Kidney (tissue), 14 donors: Measurements from ENCODE around the gene MZF1. TPM values are rescaled to one million over a fixed set of nuclear protein-coding genes. Genes with fewer than 3 reads are reported as not detected.

Source experiments
- DNase-seq, 5 donors: peaks; one replicate each; pipeline ENCODE4 v3.0.0-alpha.2; 2013 to 2020
- FAIRE-seq: peaks from 2 replicates; lab custom pipeline; 2012; peaks lifted over from hg19 to GRCh38; lab: Jason Lieb, UNC
- H3K27ac ChIP-seq, 2 donors: one replicate each; pipeline ENCODE4 v1.7.0; 2013; ENCODE audit warnings: low read depth in 2 of 2, low read length in 2 of 2, inconsistent platforms in 1 of 2
- H3K27me3 ChIP-seq: one replicate; pipeline ENCODE4 v1.7.1; 2013; ENCODE audit warnings: low read length, inconsistent platforms; ENCODE audit not compliant: control insufficient read depth, insufficient read depth
- H3K36me3 ChIP-seq, 3 donors: one replicate each; pipeline versions ENCODE4 v1.7.0 to v1.7.1; 2013; ENCODE audit warnings: low read length in 3 of 3, control low read depth in 1 of 3, inconsistent platforms in 1 of 3; ENCODE audit not compliant: insufficient read depth in 3 of 3, control insufficient read depth in 2 of 3
- H3K4me1 ChIP-seq, 3 donors: one replicate each; pipeline versions ENCODE4 v1.7.0 to v1.7.1; 2013; ENCODE audit warnings: low read length in 3 of 3, inconsistent platforms in 1 of 3, low read depth in 1 of 3; ENCODE audit not compliant: control insufficient read depth in 2 of 3, insufficient read depth in 2 of 3
- H3K4me3 ChIP-seq, 3 donors: one replicate each; pipeline versions ENCODE4 v1.7.0 to v1.8.1; 2013; ENCODE audit warnings: low read length in 3 of 3, control low read depth in 1 of 3, inconsistent platforms in 1 of 3
- H3K9ac ChIP-seq, 3 donors: one replicate each; pipeline versions ENCODE4 v1.7.0 to v1.7.1; 2013; ENCODE audit warnings: low read length in 3 of 3, control low read depth in 1 of 3, inconsistent platforms in 1 of 3
- H3K9me3 ChIP-seq, 3 donors: one replicate each; pipeline versions ENCODE4 v1.7.0 to v1.7.1; 2013; ENCODE audit warnings: low read length in 3 of 3, control low read depth in 1 of 3, inconsistent platforms in 1 of 3; ENCODE audit not compliant: control insufficient read depth in 2 of 3, insufficient read depth in 1 of 3
- intact Hi-C: fragments of 100-400 bp; cut with DNase I; formaldehyde crosslinking; loops from one replicate; pipeline ENCODE4 v1.11.1; 2022
- polyA plus RNA-seq: library from polyadenylated mRNA; stranded (reverse); fragments of 350-450 nt; fragmentation: Illumina TruSeq; extraction: RNeasy Lipid Tissue Mini Kit (QIAGEN cat#74804); gene quantifications from one replicate; pipeline ENCODE4 v1.2.3, GENCODE V29; 2014; ENCODE audit warnings: low read depth, low replicate concordance; ENCODE audit not compliant: insufficient read depth
- total RNA-seq: library from RNA; stranded (reverse); fragmentation: NEBNext Ultra II Directional; extraction: Animal tissue kit (Norgen Biotek cat#: 25700); gene quantifications from one replicate; pipeline ENCODE4 v1.2.1, GENCODE V29; 2021
- TF ChIP-seq, protein P1 (sequence below): IDR thresholded peaks from 3 replicates; pipeline ENCODE4 v1.5.1; 2012; ENCODE audit warnings: mild to moderate bottlenecking, moderate library complexity, borderline replicate concordance; ENCODE audit not compliant: insufficient read depth; ENCODE audit errors: extremely low read depth
- donor health status: control.
- donor health status: control.
- donor health status: control.
- donor health status: control.
- donor health status: control.
- donor health status: DM: yes; HTN: yes; CAD: no.
- donor health status: Normal renal cell carcinoma (clear cell type).

MZF1 gene
- total and polyA plus RNA-seq, 2 donors from 2014 or later, result 12.9 to 38.6 TPM

DNA sequence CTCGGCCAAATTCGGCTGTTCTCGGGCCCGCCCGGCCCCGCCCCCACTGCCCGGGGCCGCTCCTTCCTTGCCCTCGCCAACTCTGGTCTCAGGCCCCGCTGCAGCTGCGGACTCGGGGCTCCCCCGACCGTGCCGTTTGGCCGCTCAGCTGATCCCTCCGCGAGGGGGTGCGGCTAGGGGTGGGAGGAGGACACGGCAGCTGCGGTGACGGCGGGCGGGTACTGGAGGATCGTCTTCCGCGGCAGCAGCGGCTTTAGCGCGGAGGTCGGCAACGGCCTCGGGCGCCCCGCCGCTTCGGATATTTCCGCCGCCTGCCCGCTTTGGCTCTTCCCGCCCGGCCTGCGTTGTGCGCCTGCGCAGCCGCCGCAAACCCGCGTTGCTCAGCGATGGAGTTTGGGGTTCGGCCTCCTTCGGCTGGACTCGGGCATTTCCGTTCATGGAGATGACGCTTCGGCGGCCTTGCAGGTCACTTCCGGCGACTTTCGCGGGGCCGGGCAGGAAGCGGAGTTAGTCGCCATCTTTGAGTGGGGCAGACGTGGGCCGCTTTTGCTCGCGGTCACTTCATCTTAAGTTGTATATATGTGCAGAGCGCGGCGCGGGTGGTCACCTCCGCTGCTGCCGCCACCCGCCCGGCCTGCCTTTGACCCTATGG, 14.4 kb downstream of the MZF1 start:
- H3K36me3 ChIP-seq, result peaks cover 0 to 11% (median 9%) of the 10 kb centered on the region in 3 donors
- TF ChIP-seq, protein P1, sequence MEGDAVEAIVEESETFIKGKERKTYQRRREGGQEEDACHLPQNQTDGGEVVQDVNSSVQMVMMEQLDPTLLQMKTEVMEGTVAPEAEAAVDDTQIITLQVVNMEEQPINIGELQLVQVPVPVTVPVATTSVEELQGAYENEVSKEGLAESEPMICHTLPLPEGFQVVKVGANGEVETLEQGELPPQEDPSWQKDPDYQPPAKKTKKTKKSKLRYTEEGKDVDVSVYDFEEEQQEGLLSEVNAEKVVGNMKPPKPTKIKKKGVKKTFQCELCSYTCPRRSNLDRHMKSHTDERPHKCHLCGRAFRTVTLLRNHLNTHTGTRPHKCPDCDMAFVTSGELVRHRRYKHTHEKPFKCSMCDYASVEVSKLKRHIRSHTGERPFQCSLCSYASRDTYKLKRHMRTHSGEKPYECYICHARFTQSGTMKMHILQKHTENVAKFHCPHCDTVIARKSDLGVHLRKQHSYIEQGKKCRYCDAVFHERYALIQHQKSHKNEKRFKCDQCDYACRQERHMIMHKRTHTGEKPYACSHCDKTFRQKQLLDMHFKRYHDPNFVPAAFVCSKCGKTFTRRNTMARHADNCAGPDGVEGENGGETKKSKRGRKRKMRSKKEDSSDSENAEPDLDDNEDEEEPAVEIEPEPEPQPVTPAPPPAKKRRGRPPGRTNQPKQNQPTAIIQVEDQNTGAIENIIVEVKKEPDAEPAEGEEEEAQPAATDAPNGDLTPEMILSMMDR, result no peak
- DNase-seq (peak; percentile 99 to 100 (median 100)), FAIRE-seq (peak; percentile 88)
- H3K27me3 ChIP-seq, result no peaks in the 10 kb centered on the region
- H3K4me1 ChIP-seq, result peaks cover 3 to 57% (median 24%) of the 10 kb centered on the region in 3 donors
- H3K9me3 ChIP-seq, result no peaks in the 10 kb centered on the region
- peak overlapping the region; percentile 81 to 100 (median 95) for H3K4me3 ChIP-seq
- peak overlapping the region; percentile 74 to 100 (median 96) for H3K9ac ChIP-seq
- intact Hi-C loops, result no loop called here
- H3K27ac ChIP-seq, result peak overlapping the region; percentile 98 to 100

DNA sequence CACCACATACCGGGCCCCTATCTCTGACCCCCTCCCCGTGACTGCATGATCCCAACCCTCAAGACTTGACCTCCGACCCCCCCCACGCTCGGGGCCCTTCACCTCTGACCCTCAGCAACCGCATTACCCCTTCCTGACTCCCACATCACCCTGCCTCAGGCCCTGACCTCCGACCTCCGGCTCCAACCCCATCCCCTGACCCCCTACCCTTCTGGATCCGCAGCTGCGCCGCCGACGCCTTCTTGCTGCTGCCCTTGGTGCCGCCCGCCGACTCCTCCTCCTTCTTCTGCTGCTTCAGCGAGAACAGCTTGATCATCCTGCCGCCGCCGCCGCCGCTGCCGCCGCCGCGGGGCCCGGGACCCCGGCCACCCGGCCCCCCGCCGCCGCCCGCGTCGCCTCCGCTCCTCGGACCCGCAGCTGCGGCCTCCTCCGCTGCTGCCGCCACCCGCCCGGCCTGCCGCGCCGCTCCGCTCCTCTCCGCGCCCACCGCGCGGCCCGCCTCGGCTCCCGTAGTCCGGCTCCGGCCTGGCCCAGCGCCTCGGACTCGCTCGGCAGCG, 15.0 kb downstream of the MZF1 start, which contains the start of gene UBE2M:
Gene UBE2M (minus strand): TSS at position 546 of the 557 bp plus-strand sequence. CDS start 230 bp downstream, at position 316.
- H3K27ac ChIP-seq, result peak within 1 kb of the TSS; percentile 98 to 100
- no peaks in the 10 kb centered on the region for H3K27me3 ChIP-seq
- peak within 1 kb of the TSS; percentile 96 to 100 (median 98) for H3K9ac ChIP-seq
- peaks cover 3 to 54% (median 26%) of the 10 kb centered on the region in 3 donors for H3K4me1 ChIP-seq
- TF ChIP-seq, protein P1, result no peak
- intact Hi-C loops, result no loop called here
- no peaks in the 10 kb centered on the region for H3K9me3 ChIP-seq
- FAIRE-seq, result no peak
- peak in 4 of 5 donors; percentile 33 to 94 (median 80) for DNase-seq
- peaks cover 0 to 11% (median 9%) of the 10 kb centered on the region in 3 donors for H3K36me3 ChIP-seq
- H3K4me3 ChIP-seq, result peak within 1 kb of the TSS; percentile 93 to 100 (median 95)

DNA sequence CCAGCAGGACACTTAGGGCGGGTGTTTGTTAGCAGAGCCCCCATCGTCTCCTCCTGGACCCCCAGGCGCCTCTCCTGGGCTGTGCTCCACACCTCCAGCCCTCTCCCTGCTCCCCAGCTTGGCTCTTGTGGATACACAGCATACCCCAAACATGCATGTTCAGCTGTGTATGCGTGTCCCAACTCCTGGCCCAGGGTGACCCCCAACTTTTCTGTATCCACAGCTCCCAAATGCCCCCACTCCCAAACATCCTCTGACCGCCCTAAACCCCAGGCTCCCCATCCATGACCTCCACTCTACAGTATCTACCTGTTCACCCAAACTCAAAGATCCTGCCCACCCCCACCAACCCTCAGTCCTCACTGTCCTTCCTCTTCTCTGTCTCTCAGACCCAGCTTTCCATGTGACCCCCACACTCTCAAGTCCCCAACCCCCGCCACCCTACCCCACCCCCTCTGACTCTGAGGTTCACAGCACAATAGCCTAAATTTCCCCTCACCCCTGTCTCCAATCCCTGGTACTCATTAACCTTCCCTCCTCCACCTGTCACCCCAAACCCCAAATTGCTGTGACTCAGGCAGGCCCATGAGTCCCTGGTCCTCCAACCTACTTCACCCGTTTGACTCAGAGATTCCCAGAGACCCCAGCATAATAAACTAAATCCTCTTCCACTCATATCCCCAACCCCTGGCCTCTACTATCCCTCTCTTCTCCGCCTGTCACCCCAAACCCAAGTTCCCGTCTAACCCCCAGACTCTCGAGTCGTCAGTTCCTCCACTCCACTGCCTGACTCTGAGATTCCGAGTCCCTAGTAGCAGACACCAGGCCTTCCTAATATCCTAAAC, 15.7 kb downstream of the MZF1 start:
- Histone ChIP-seq H3K27me3 (no peaks in the 10 kb centered on the region), H3K36me3 (peaks cover 0 to 15% (median 12%) of the 10 kb centered on the region in 3 donors), H3K9me3 (no peaks in the 10 kb centered on the region), H3K4me1 (peaks cover 3 to 47% (median 26%) of the 10 kb centered on the region in 3 donors), H3K4me3 (peak overlapping the region; percentile 83 to 93 (median 91)), H3K9ac (peak overlapping the region; percentile 76 to 99 (median 98)), H3K27ac (peak overlapping the region; percentile 90 to 98)
- DNase-seq (peak in 2 of 5 donors; percentile 73 to 76), FAIRE-seq (no peak)
- TF ChIP-seq, protein P1, result no peak
- intact Hi-C loops, result no loop called here
